NCI-H1105 (cell line): ENCODE data around the gene SPAG9.

Source experiments
- DNase-seq: peaks from one replicate; lab custom pipeline; 2025; lab: John Stamatoyannopoulos, UW

The SPAG9 gene

GRCh38 chr17:51035431-51035830 lies 85.2 kb downstream of the SPAG9 start:
- DNase-seq, result no peak

- DNase-seq, result no peak
These were observed 85.9 kb downstream of the SPAG9 start for GRCh38 chr17:51034800-51035199.

DNA sequence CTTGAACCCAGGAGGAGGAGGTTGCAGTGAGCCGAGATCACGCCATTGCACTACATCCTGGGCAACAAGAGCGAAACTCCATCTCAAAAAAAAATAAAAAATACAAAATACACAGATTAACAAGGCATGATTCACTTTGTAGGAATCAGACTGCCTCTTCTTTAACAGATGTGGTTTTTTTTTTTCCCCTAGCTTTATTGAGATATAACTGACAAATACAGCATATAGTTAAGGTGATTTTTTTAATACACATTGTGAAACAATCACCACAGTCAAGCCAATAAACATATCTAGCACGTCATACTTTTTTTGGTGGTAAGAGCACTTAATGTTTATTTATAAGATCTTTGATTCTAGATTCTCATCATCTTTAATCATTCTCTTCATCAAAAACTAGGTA lies 87.8 kb downstream of the SPAG9 start:
- no peak for DNase-seq

- DNase-seq, result no peak
These were observed 90.9 kb downstream of the SPAG9 start for GRCh38 chr17:51029568-51030463.

GRCh38 chr17:51029142-51029541 lies 91.5 kb downstream of the SPAG9 start:
- DNase-seq, result no peak

DNA sequence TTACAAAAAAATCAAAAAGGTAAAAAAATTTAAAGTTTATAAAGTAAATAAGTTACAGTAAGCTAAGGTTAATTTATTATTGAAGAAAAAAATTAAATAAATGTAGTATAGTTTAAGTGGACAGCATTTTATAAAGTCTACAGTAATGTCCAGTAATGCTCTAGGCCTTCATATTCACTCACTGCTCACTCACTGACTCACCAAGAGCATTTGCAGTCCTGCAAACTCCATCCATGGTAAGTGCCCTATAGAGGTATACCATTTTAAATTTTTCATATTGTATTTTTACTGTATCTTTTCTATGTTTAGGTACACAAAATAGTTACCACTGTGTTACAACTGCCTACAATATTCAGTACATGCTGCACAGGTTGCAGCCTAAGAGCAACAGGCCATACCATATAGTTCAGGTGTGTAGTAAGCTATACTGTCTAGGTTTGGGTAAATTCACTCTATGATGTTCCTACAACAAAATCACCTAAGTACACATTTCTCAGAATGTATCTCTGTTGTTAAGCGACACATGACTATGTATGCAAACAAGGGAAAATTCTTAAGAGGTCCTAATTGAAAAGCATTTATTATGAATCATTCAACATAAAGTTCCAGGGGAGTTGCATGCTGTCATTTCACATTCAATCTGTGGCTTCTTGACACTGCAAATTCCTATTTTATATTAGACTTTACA lies 92.3 kb downstream of the SPAG9 start:
- DNase-seq, result no peak

GRCh38 chr17:51018541-51018940 lies 102.1 kb downstream of the SPAG9 start:
- DNase-seq, result no peak

DNA sequence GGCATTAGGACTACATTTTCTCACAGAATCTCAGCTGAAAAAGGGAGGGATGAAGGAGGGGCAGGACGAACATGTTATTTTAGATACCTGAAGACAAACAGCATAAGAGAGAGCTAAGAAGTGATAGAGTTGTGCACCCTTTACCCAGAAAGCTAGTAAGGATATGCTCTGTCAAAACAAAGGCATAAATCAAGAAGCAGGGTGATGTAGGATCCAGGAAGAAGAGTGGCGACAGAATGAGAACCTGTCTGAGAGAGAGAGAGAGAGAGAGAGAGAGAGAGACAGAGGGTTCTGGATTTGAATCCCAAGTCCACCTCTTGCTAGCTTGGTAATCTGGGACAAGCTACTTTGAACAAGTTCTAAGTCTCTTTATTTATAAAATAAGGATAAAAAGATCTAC lies 103.4 kb downstream of the SPAG9 start:
- no peak for DNase-seq

GRCh38 chr17:51016099-51016498 lies 104.6 kb downstream of the SPAG9 start:
- no peak for DNase-seq

GRCh38 chr17:51015145-51015558 lies 105.5 kb downstream of the SPAG9 start:
- DNase-seq, result no peak

DNA sequence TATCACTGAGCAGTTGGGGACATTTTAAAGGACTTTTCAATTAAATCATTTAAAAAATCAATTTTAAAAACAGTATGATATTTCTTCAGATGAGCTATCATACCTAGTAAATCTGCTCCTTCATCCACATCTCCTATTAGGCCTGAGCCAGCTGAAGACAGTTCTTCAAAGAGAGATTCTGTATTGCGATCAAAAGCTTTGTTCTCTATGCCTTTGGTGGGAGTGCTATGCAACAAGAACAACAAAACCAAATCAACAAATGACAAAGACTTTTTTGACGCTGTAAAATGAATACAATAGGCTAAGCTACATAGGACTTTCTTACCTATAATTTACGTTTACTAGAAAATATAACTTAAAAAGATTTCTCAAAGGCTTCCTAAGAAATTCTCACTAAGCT lies 106.5 kb downstream of the SPAG9 start:
- no peak for DNase-seq

GRCh38 chr17:51013322-51013721 lies 107.3 kb downstream of the SPAG9 start:
- no peak for DNase-seq

DNA sequence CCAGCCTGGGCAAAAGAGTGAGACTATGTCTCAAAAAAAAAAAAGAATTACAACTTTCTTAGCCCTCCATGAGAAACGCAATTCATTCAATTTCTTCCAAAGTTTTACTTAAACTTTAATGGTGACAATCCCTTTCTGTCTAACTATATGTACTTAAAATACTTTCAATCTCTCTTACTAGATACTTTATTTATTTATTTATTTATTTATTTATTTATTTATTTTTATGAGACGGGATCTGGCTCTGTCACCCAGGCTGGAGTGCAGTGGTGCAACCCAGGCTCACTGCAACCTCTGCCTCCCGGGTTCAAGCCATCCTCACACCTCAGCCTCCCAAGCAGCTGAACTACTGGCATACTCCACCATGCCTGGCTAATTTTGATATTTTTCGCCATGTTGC lies 108.1 kb downstream of the SPAG9 start:
- no peak for DNase-seq

- no peak for DNase-seq
These were observed 110.4 kb downstream of the SPAG9 start for GRCh38 chr17:51010173-51010675.

DNA sequence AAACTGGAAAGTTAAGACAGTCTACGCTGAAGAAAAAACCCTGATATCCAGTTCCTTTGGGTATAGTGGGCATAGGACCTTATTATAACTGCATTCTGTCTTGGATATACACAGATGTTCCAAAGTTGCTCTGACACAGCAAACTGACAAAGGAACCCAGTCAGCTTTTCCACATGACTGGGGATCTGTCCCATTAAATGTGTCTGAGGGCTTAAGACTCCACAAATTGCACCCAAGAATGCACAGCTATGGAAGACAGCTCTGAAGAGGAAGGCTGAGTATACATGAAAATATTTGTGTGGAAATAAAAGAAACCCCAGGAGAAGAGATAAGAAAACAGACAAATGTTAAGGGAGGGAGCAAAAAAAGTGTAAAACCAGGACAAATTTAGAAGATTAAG lies 114.1 kb downstream of the SPAG9 start:
- no peak for DNase-seq

GRCh38 chr17:51005768-51006167 lies 114.9 kb downstream of the SPAG9 start:
- no peak for DNase-seq

DNA sequence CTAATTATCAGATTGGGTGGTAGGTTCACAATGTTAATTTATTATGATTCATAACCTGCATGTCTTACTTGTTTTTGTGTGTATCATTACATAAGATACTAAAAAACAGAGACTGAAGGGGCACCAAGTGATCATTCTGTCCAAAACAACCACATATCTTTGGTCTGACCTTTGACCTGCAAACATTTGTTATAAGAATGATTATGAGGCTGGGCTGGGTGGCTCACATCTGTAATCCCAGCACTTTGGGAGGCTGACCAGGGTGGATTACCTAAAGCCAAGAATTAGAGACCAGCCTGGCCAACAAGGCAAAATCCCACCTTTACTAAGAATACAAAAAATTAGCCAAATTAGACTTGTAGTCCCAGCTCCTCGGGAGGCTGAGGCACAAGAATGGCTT lies 116.4 kb downstream of the SPAG9 start:
- DNase-seq, result no peak

- DNase-seq, result peak; percentile 19
These were observed 119.6 kb downstream of the SPAG9 start for GRCh38 chr17:51000835-51001638.

DNA sequence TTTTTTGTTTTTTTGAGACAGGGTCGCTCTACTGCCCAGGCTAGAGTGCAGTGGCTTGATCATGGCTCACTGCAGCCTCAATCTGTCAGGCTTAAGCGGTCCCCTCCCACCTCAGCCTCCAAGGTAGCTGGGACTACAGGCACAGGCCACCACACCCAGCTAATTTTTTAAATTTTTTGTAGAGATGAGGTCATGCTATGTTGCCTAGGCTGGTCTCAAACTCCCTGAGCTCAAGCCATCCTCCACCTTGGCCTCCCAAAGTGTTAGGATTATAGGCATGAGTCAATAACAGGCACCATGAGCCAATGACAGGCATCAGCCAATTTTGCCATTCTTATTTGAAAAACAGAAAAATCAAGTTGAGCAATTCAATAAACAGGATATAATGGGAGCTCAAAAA lies 125.0 kb downstream of the SPAG9 start:
- no peak for DNase-seq

- no peak for DNase-seq
These were observed 127.1 kb downstream of the SPAG9 start for GRCh38 chr17:50993544-50993943.

GRCh38 chr17:50989149-50989548 lies 131.5 kb downstream of the SPAG9 start:
- no peak for DNase-seq

DNA sequence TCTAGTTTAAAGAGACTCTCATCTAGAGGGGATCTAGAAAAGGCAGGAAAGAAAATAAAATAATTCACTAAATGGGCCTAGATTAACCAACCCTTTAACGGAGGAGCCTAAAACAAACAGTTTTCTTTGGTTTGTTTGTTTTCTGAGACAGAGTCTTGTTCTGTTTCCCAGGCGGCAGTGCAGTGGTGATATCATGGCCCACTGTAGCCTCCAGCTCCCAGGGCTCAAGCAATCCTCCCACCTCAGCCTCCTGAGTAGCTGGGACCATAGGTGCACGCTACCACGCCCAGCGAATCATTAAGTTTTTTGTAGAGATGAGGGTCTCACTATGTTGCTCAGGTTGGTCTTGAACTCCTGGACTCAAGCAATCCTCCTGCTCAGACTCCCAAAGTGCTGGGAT lies 132.2 kb downstream of the SPAG9 start:
- DNase-seq, result no peak
